CD4-positive, alpha-beta T cell (primary cell): ENCODE measurements around the gene SCN1A. TPM values are rescaled to one million over a fixed set of nuclear protein-coding genes. Genes with fewer than 3 reads are reported as not detected.

ENCODE experiments used
- ATAC-seq: fragments of 200-7000 bp; cut with Tn5 transposase; one replicate; pipeline ENCODE4 v1.10.0; 2022; ENCODE audit warnings: mild to moderate bottlenecking; ENCODE audit not compliant: poor library complexity
- CTCF ChIA-PET: fragments of 350-600 bp; sonication (Branson Sonifier 250); formaldehyde crosslinking; loops from one replicate; lab custom pipeline; 2021; ENCODE audit warnings: antibody characterized with exemption, inconsistent platforms; lab: Charles Lee
- POLR2A ChIA-PET: fragments of 350-600 bp; sonication (Branson Sonifier 250); formaldehyde crosslinking; loops from one replicate; lab custom pipeline; 2021; ENCODE audit warnings: antibody characterized with exemption, inconsistent platforms; lab: Charles Lee
- DNase-seq, 14 experiments: peaks; one replicate each; pipeline ENCODE4 v3.0.0-alpha.2; 2013 to 2020; ENCODE audit warnings: mixed read lengths in 2 of 14
- H3K27ac ChIP-seq, 2 donors: one replicate each; pipeline versions ENCODE4 v1.5.1 to v1.7.0; 2013; ENCODE audit warnings: low read length in 2 of 2, low read depth in 1 of 2, mild to moderate bottlenecking in 1 of 2
- H3K27me3 ChIP-seq, 2 experiments: 1 replicate in 1 of 2; 2 replicates in 1 of 2; pipeline versions ENCODE4 v1.6.1 to v1.7.0; 2013; ENCODE audit warnings: low read length in 2 of 2, control low read depth in 1 of 2, mild to moderate bottlenecking in 1 of 2, moderate library complexity in 1 of 2; ENCODE audit not compliant: insufficient read depth in 2 of 2, control insufficient read depth in 1 of 2
- H3K36me3 ChIP-seq: one replicate; pipeline ENCODE4 v1.6.1; 2013; ENCODE audit warnings: low read length, control low read depth; ENCODE audit not compliant: insufficient read depth
- H3K4me1 ChIP-seq: one replicate; pipeline ENCODE4 v1.6.1; 2013; ENCODE audit warnings: low read length, control low read depth; ENCODE audit not compliant: insufficient read depth
- H3K4me3 ChIP-seq: one replicate; pipeline ENCODE4 v1.5.1; 2013; ENCODE audit warnings: mild to moderate bottlenecking, low read length, moderate library complexity
- H3K9me3 ChIP-seq, 2 experiments: 1 replicate in 1 of 2; 2 replicates in 1 of 2; pipeline versions ENCODE4 v1.6.1 to v1.7.0; 2013; ENCODE audit warnings: low read length in 2 of 2, mild to moderate bottlenecking in 2 of 2, control low read depth in 1 of 2, moderate library complexity in 1 of 2; ENCODE audit not compliant: control insufficient read depth in 1 of 2, insufficient read depth in 1 of 2
- H3K27ac Mint-ChIP-seq: one replicate; pipeline ENCODE4 v1.8.0; 2020; ENCODE audit warnings: mixed read lengths
- H3K27me3 Mint-ChIP-seq: one replicate; pipeline ENCODE4 v1.8.0; 2021; ENCODE audit warnings: mixed read lengths
- H3K36me3 Mint-ChIP-seq: one replicate; pipeline ENCODE4 v1.8.0; 2021; ENCODE audit warnings: low read depth, mixed read lengths
- H3K4me1 Mint-ChIP-seq: one replicate; pipeline ENCODE4 v1.8.0; 2021; ENCODE audit warnings: low read depth, mixed read lengths
- H3K4me3 Mint-ChIP-seq: one replicate; pipeline ENCODE4 v1.8.0; 2020; ENCODE audit warnings: mild to moderate bottlenecking, mixed read lengths
- H3K9me3 Mint-ChIP-seq: one replicate; pipeline ENCODE4 v1.8.0; 2020; ENCODE audit warnings: mixed read lengths
- intact Hi-C, 2 experiments: fragments of 100-400 bp; cut with DNase I in 1 of 2; cut with micrococcal nuclease in 1 of 2; formaldehyde crosslinking; loops; one replicate each; pipeline versions ENCODE4 v1.15.1 to v1.9.0; 2023 to 2025; cut with DNase I, micrococcal nuclease
- total RNA-seq, 174 experiments: library from RNA in 2 of 174; stranded (reverse) in 2 of 174; gene quantifications; one replicate each; pipeline ENCODE4 v1.2.3 and lab custom pipeline; 2021 to 2026
- TF ChIP-seq, protein P1 (sequence below): fragments of 200-600 bp; IDR thresholded peaks from one replicate; pipeline ENCODE4 v1.8.0; 2022; ENCODE audit warnings: antibody characterized with exemption, mild to moderate bottlenecking

SCN1A gene
- total RNA-seq, 2 experiments from 2014 or later, result not detected

- H3K27me3 Mint-ChIP-seq, result peaks cover 7% of the 10 kb centered on the region
- ChIA-PET CTCF (no interaction called here), POLR2A (no interaction called here)
- Histone ChIP-seq H3K9me3 (no peaks in the 10 kb centered on the region), H3K36me3 (no peaks in the 10 kb centered on the region), H3K27me3 (peaks cover 0 to 7% of the 10 kb centered on the region in 2 experiments), H3K4me1 (no peaks in the 10 kb centered on the region), H3K4me3 (no peak overlapping the region), H3K27ac (no peak overlapping the region)
- ATAC-seq (no peak), DNase-seq (no peak)
- H3K4me1 Mint-ChIP-seq, result no peaks in the 10 kb centered on the region
- H3K9me3 Mint-ChIP-seq, result no peaks in the 10 kb centered on the region
- intact Hi-C loops, result no loop called here
- TF ChIP-seq, protein P1, sequence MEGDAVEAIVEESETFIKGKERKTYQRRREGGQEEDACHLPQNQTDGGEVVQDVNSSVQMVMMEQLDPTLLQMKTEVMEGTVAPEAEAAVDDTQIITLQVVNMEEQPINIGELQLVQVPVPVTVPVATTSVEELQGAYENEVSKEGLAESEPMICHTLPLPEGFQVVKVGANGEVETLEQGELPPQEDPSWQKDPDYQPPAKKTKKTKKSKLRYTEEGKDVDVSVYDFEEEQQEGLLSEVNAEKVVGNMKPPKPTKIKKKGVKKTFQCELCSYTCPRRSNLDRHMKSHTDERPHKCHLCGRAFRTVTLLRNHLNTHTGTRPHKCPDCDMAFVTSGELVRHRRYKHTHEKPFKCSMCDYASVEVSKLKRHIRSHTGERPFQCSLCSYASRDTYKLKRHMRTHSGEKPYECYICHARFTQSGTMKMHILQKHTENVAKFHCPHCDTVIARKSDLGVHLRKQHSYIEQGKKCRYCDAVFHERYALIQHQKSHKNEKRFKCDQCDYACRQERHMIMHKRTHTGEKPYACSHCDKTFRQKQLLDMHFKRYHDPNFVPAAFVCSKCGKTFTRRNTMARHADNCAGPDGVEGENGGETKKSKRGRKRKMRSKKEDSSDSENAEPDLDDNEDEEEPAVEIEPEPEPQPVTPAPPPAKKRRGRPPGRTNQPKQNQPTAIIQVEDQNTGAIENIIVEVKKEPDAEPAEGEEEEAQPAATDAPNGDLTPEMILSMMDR, result no peak
- no peak overlapping the region for H3K27ac Mint-ChIP-seq
- H3K4me3 Mint-ChIP-seq, result no peak overlapping the region
- H3K36me3 Mint-ChIP-seq, result no peaks in the 10 kb centered on the region
Measured at GRCh38 chr2:166011660-166012059, 116.2 kb downstream of the SCN1A start.

GRCh38 chr2:166000401-166000800 lies 127.4 kb downstream of the SCN1A start:
- Histone ChIP-seq H3K4me1 (no peaks in the 10 kb centered on the region), H3K27ac (no peak overlapping the region), H3K27me3 (peaks cover 0 to 6% of the 10 kb centered on the region in 2 experiments), H3K9me3 (no peaks in the 10 kb centered on the region), H3K36me3 (no peaks in the 10 kb centered on the region), H3K4me3 (no peak overlapping the region)
- Mint-ChIP-seq H3K36me3 (no peaks in the 10 kb centered on the region), H3K9me3 (no peaks in the 10 kb centered on the region), H3K4me1 (no peaks in the 10 kb centered on the region), H3K27me3 (peaks cover 9% of the 10 kb centered on the region), H3K27ac (no peak overlapping the region), H3K4me3 (no peak overlapping the region)
- TF ChIP-seq, protein P1, result no peak
- ATAC-seq (no peak), DNase-seq (no peak)
- POLR2A ChIA-PET, result no interaction called here
- intact Hi-C loops, result no loop called here
- CTCF ChIA-PET, result interaction anchor here (1.4 kb wide), 1 partner anchor 23 kb away, joined by 3 read pairs; no protein-coding TSS in a partner anchor

DNA sequence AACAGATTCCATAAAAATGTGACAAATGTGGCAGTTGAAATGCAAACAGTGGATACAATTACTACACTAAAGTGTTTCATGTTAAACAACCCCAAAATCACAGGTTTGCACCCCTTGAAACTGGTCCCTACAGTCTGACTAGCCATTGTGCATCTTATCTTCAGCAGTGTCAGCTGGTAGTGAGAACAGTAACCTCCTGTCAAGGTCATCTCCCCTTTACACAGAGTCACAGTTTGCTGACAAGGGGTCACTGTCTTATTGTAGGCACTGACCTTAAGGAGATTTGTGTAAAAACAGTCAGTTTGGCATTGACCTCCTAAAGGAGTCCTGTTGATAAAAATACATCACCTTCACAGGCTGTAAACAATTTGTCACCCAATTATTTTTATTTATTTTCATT lies 137.0 kb downstream of the SCN1A start:
- no peaks in the 10 kb centered on the region for H3K9me3 Mint-ChIP-seq
- peaks cover 27% of the 10 kb centered on the region for H3K27me3 Mint-ChIP-seq
- H3K27ac Mint-ChIP-seq, result no peak overlapping the region
- H3K4me1 Mint-ChIP-seq, result no peaks in the 10 kb centered on the region
- Histone ChIP-seq H3K4me3 (no peak overlapping the region), H3K27ac (no peak overlapping the region), H3K27me3 (peaks cover 0 to 4% of the 10 kb centered on the region in 2 experiments), H3K9me3 (no peaks in the 10 kb centered on the region), H3K4me1 (no peaks in the 10 kb centered on the region), H3K36me3 (no peaks in the 10 kb centered on the region)
- CTCF ChIA-PET, result no interaction called here
- DNase-seq, result no peak
- H3K4me3 Mint-ChIP-seq, result no peak overlapping the region
- intact Hi-C loops, result no loop called here
- POLR2A ChIA-PET, result no interaction called here
- H3K36me3 Mint-ChIP-seq, result no peaks in the 10 kb centered on the region
- TF ChIP-seq, protein P1, result no peak
- ATAC-seq, result no peak
